ENCODE measurements around the gene ANTXRL.

GRCh38 chr10:46277840-46278239, 9.0 kb upstream of the ANTXRL start:
- TF ChIP-seq USF2 (IDR thresholded peaks at IDR 0.05; ENCODE audit: borderline replicate concordance, low read depth, low read length) = no peak
- TF ChIP-seq POLR2A (IDR thresholded peaks at IDR 0.05; ENCODE audit: low read depth, low read length) = no peak
- TF ChIP-seq CTCF (IDR thresholded peaks at IDR 0.05 in 2 of 3, conservative IDR thresholded peaks at IDR 0.05 in 1 of 3; ENCODE audit: control insufficient read depth in 2 of 3, extremely low read depth in 1 of 3, insufficient read depth in 1 of 3, low read depth in 3 of 3, low read length in 3 of 3) = no peak
